ENCODE results near the gene LYZL1.

GRCh38 chr10:29250066-29250465 lies 38.8 kb upstream of the LYZL1 start:
- TF ChIP-seq CTCF (IDR thresholded peaks at IDR 0.05), result no peak
- no peak for TF ChIP-seq POLR2A (IDR thresholded peaks at IDR 0.05)

All from right lobe of liver (tissue), 4 donors.